ENCODE measurements around the gene MLH1.

- TF ChIP-seq, protein P1, sequence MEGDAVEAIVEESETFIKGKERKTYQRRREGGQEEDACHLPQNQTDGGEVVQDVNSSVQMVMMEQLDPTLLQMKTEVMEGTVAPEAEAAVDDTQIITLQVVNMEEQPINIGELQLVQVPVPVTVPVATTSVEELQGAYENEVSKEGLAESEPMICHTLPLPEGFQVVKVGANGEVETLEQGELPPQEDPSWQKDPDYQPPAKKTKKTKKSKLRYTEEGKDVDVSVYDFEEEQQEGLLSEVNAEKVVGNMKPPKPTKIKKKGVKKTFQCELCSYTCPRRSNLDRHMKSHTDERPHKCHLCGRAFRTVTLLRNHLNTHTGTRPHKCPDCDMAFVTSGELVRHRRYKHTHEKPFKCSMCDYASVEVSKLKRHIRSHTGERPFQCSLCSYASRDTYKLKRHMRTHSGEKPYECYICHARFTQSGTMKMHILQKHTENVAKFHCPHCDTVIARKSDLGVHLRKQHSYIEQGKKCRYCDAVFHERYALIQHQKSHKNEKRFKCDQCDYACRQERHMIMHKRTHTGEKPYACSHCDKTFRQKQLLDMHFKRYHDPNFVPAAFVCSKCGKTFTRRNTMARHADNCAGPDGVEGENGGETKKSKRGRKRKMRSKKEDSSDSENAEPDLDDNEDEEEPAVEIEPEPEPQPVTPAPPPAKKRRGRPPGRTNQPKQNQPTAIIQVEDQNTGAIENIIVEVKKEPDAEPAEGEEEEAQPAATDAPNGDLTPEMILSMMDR (IDR thresholded peaks at IDR 0.05) = no peak
- TF ChIP-seq POLR2AphosphoS5 (IDR thresholded peaks at IDR 0.05) = no peak
Measured at GRCh38 chr3:37028329-37028728, 35.0 kb downstream of the MLH1 start.
